HepG2 (cell line): ENCODE results near the gene CDK7. TPM values are rescaled to one million over a fixed set of nuclear protein-coding genes. Genes with fewer than 3 reads are reported as not detected.
A peak's percentile ranks its signal among the peaks of the same experiment; 100 is the strongest.

Experiments used
- ARID4A ChIP-seq: sonication (generic); formaldehyde crosslinking; IDR thresholded peaks from 2 replicates; pipeline ENCODE4 v1.5.0; 2020; ENCODE audit warnings: mild to moderate bottlenecking, missing genetic modification reagents, borderline replicate concordance
- ARNT ChIP-seq: fragments of 450-650 bp; IDR thresholded peaks from 2 replicates; pipeline ENCODE4 v1.6.1; 2017
- ARNTL ChIP-seq: sonication (generic); formaldehyde crosslinking; IDR thresholded peaks from 2 replicates; pipeline ENCODE4 v1.4.0; 2020; ENCODE audit warnings: mild to moderate bottlenecking, missing genetic modification reagents
- ATF7 ChIP-seq, 2 experiments: fragments of 450-650 bp in 1 of 2; sonication (generic) in 1 of 2; formaldehyde crosslinking in 1 of 2; IDR thresholded peaks; 2 replicates each; pipeline versions ENCODE4 v1.4.0 to v1.6.1; 2016 to 2020; ENCODE audit warnings: antibody characterized with exemption in 1 of 2, mild to moderate bottlenecking in 1 of 2, missing genetic modification reagents in 1 of 2
- BRD4 ChIP-seq: sonication (generic); formaldehyde crosslinking; IDR thresholded peaks from 2 replicates; pipeline ENCODE4 v1.4.0; 2020; ENCODE audit warnings: missing genetic modification reagents
- CREM ChIP-seq, 2 experiments: sonication (generic) in 1 of 2; formaldehyde crosslinking in 1 of 2; IDR thresholded peaks; 2 replicates each; pipeline versions ENCODE4 v1.4.0 to v1.6.1; 2016 to 2020; ENCODE audit warnings: antibody characterized with exemption in 1 of 2, mild to moderate bottlenecking in 1 of 2, missing genetic modification reagents in 1 of 2
- ETV5 ChIP-seq: IDR thresholded peaks from 2 replicates; pipeline ENCODE4 v1.6.1; 2018; ENCODE audit warnings: missing biosample characterization, missing genetic modification reagents, inconsistent platforms, borderline replicate concordance
- FOSL2 ChIP-seq: sonication (generic); formaldehyde crosslinking; IDR thresholded peaks from 2 replicates; pipeline ENCODE4 v1.4.0; 2020; ENCODE audit warnings: missing genetic modification reagents
- LCORL ChIP-seq, 2 experiments: fragments of 450-650 bp in 1 of 2; sonication (generic) in 1 of 2; formaldehyde crosslinking in 1 of 2; IDR thresholded peaks; 2 replicates each; pipeline versions ENCODE4 v1.5.0 to v1.6.1; 2017 to 2020; ENCODE audit warnings: antibody characterized with exemption in 1 of 2, missing genetic modification reagents in 1 of 2
- MAFF ChIP-seq: IDR thresholded peaks from 2 replicates; pipeline ENCODE4 v1.6.1; 2011; ENCODE audit warnings: low read depth, low read length, improper control_type of control experiment
- NFE2 ChIP-seq: sonication (generic); formaldehyde crosslinking; IDR thresholded peaks from 2 replicates; pipeline ENCODE4 v1.4.0; 2020; ENCODE audit warnings: missing genetic modification reagents
- ONECUT2 ChIP-seq: sonication (generic); formaldehyde crosslinking; IDR thresholded peaks from 2 replicates; pipeline ENCODE4 v1.4.0; 2020; ENCODE audit warnings: missing genetic modification reagents
- REL ChIP-seq: sonication (generic); formaldehyde crosslinking; conservative IDR thresholded peaks from 2 replicates; pipeline ENCODE4 v1.8.0; 2022; ENCODE audit warnings: mild to moderate bottlenecking, missing genetic modification reagents, moderate library complexity
- SALL1 ChIP-seq: sonication (generic); formaldehyde crosslinking; IDR thresholded peaks from 2 replicates; pipeline ENCODE4 v1.8.0; 2022; ENCODE audit warnings: mild to moderate bottlenecking, missing genetic modification reagents
- SMAD9 ChIP-seq: sonication (generic); formaldehyde crosslinking; IDR thresholded peaks from 2 replicates; pipeline ENCODE4 v1.5.1; 2020; ENCODE audit warnings: mild to moderate bottlenecking, missing genetic modification reagents
- TGIF2 ChIP-seq: IDR thresholded peaks from 2 replicates; pipeline ENCODE4 v1.6.1; 2016; ENCODE audit warnings: control low read depth, missing compliant biosample characterization
- ZBTB49 ChIP-seq: sonication (generic); formaldehyde crosslinking; IDR thresholded peaks from 2 replicates; pipeline ENCODE4 v1.4.0; 2020; ENCODE audit warnings: missing genetic modification reagents, borderline replicate concordance
- ZNF10 ChIP-seq: sonication (generic); formaldehyde crosslinking; IDR thresholded peaks from 2 replicates; pipeline ENCODE4 v1.4.0; 2020; ENCODE audit warnings: mild to moderate bottlenecking, low read depth, missing genetic modification reagents, borderline replicate concordance
- ZNF326 ChIP-seq: sonication (generic); formaldehyde crosslinking; IDR thresholded peaks from 2 replicates; pipeline ENCODE4 v1.4.0; 2020; ENCODE audit warnings: missing genetic modification reagents, borderline replicate concordance
- ZSCAN31 ChIP-seq: sonication (generic); formaldehyde crosslinking; IDR thresholded peaks from 2 replicates; pipeline ENCODE4 v1.5.0; 2020; ENCODE audit warnings: low read depth, mild to moderate bottlenecking, missing genetic modification reagents
- polyA plus RNA-seq, 8 experiments: library from polyadenylated mRNA; depleted of rRNA in 3 of 8; stranded (reverse) in 7 of 8; unstranded in 1 of 8; fragments of >200 nt; fragmentation: Illumina TruSeq in 4 of 8; extraction: Trizol in 4 of 8; gene quantifications; 2 replicates each; pipeline versions ENCODE4 v1.2.1 to v1.2.3, GENCODE V29; 2011 to 2016; ENCODE audit warnings: low read depth in 4 of 8, missing spikeins in 1 of 8, mixed read lengths in 1 of 8; ENCODE audit not compliant: insufficient read depth in 1 of 8
- total RNA-seq, 5 experiments: library from RNA; depleted of rRNA; stranded (reverse); fragments of >200 nt; fragmentation: Illumina TruSeq; extraction: Trizol; gene quantifications; 2 replicates each; pipeline ENCODE4 v1.2.3, GENCODE V29; 2016; ENCODE audit warnings: low read depth in 1 of 5
- TF ChIP-seq, protein P1 (sequence below): IDR thresholded peaks from 2 replicates; pipeline ENCODE4 v1.6.1; 2016; ENCODE audit warnings: missing compliant biosample characterization, missing genetic modification reagents, borderline replicate concordance

CDK7 gene
- total and polyA plus RNA-seq, 2 of the 13 experiments (the other 11 are each of a cell fraction or from before 2014, with no cell fraction given), result 41.2 to 54.9 TPM

DNA sequence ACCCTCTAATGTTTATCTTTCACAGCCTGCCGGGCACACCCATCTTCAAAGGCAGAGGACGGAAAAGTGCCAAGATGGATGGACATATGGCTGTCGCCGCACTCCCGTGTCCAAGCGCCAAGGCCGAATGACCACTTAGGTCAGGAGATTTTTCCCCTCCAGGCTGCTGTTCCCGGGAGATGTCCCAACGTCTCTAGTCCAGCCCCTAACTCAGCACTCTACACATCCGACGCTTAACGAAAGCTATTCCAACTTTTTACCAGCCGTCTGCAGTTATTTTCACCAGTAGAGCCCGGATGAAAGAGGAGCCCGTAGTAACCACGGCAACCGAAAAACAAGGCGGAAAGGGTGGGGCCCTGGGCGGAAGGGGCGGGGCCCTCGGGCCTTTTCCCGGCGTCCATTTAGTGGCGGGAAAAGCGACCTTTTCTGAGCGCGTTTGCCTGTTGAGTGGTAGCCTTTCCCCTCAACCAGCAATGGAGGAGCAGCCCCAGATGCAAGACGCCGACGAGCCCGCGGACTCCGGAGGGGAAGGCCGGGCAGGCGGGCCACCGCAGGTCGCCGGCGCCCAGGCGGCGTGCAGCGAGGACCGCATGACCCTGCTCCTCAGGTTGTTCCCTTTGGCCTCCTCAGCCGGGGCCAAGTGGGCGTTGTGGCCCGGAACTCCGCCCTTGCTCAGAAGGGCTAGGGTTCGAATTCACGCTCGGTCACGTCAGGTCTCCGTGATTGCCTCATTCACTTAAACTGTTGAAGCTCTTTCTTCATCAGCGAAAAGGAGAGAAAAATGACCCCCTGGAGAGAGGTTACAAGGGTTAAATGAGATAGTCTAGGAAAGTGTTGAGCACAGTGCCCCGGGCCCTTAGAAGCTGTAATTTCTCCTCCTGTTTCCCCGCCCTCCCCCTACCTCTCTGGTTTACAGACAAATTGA is 45.3 kb upstream of the CDK7 start, which contains the start of gene CENPH (continued):
- no peak for TF ChIP-seq LCORL (IDR thresholded peaks at IDR 0.05)
- peak; percentile 15; the same call in 1 of the 2 replicates for TF ChIP-seq LCORL (CRISPR knock-in tag; IDR thresholded peaks at IDR 0.05)
- TF ChIP-seq REL (CRISPR knock-in tag), result 0 out of 2 replicates have a peak, but pooled peaks have one; percentile 28
- peak; percentile 48; the same call in 1 of the 2 replicates for TF ChIP-seq ETV5 (CRISPR knock-in tag)
- peak; percentile 39; the same call in 1 of the 2 replicates for TF ChIP-seq ZSCAN31
- peak; percentile 49; the same call in 1 of the 2 replicates for TF ChIP-seq SALL1 (CRISPR knock-in tag)
- TF ChIP-seq CREM (IDR thresholded peaks at IDR 0.05), result no peak
- no peak for TF ChIP-seq CREM (CRISPR knock-in tag; IDR thresholded peaks at IDR 0.05)
- no peak; the same call in 1 of the 2 replicates for TF ChIP-seq TGIF2
- TF ChIP-seq BRD4, result peak; percentile 52
- TF ChIP-seq SMAD9 (CRISPR knock-in tag), result no peak
- no peak for TF ChIP-seq ZBTB49 (CRISPR knock-in tag)
- no peak for TF ChIP-seq ZNF326 (CRISPR knock-in tag)
- no peak for TF ChIP-seq ARNT
- 0 out of 2 replicates have a peak, but pooled peaks have one; percentile 28 for TF ChIP-seq ONECUT2 (CRISPR knock-in tag)
- TF ChIP-seq FOSL2 (CRISPR knock-in tag), result peak; percentile 28
- no peak for TF ChIP-seq MAFF
- TF ChIP-seq ATF7 (IDR thresholded peaks at IDR 0.05), result no peak
- TF ChIP-seq ATF7 (CRISPR knock-in tag; IDR thresholded peaks at IDR 0.05), result peak; percentile 78; the same call in 1 of the 2 replicates
- peak; percentile 98 for TF ChIP-seq ARID4A (CRISPR knock-in tag)
- TF ChIP-seq NFE2 (CRISPR knock-in tag), result no peak
- no peak for TF ChIP-seq ZNF10
- TF ChIP-seq ARNTL, result peak; percentile 42; the same call in 1 of the 2 replicates
- TF ChIP-seq, protein P1, sequence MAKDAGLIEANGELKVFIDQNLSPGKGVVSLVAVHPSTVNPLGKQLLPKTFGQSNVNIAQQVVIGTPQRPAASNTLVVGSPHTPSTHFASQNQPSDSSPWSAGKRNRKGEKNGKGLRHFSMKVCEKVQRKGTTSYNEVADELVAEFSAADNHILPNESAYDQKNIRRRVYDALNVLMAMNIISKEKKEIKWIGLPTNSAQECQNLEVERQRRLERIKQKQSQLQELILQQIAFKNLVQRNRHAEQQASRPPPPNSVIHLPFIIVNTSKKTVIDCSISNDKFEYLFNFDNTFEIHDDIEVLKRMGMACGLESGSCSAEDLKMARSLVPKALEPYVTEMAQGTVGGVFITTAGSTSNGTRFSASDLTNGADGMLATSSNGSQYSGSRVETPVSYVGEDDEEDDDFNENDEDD, result peak; percentile 98
